Right ventricle myocardium superior (tissue), 1 donor: ENCODE measurements around the gene HYAL4. TPM values are rescaled to one million over a fixed set of nuclear protein-coding genes. Genes with fewer than 3 reads are reported as not detected.
A peak's percentile ranks its signal among the peaks of the same experiment; 100 is the strongest.
"Not testable (repeated sequence)": the region's sequence is repeated elsewhere in the genome, so short reads cannot be mapped to it uniquely, and the experiment has no call there.

ENCODE experiments used
- ATAC-seq: fragments of 200-7000 bp; cut with Tn5 transposase; one replicate; pipeline ENCODE4 v1.9.1; 2020; ENCODE audit warnings: mild to moderate bottlenecking; ENCODE audit not compliant: poor library complexity
- DNase-seq: peaks from one replicate; pipeline ENCODE4 v3.0.0-alpha.2; 2020
- intact Hi-C: fragments of 100-400 bp; cut with DNase I; formaldehyde crosslinking; loops from one replicate; pipeline ENCODE4 v1.11.2; 2022
- total RNA-seq: library from RNA; stranded (reverse); fragmentation: NEBNext Ultra II Directional; extraction: Animal tissue kit (Norgen Biotek cat#: 25700); gene quantifications from one replicate; pipeline ENCODE4 v1.2.1, GENCODE V29; 2021
- donor health status: DM: no; HTN: yes; CAD: no; lungs with severe emphysema.

Gene HYAL4
- total RNA-seq, 1 donor from 2014 or later, result not detected

- ATAC-seq, result no peak
- intact Hi-C loops, result no loop called here
- no peak for DNase-seq
Observed at GRCh38 chr7:123876557-123877256, 31.7 kb downstream of the HYAL4 start.

GRCh38 chr7:123879628-123880027 is 34.7 kb downstream of the HYAL4 start:
- DNase-seq (no peak), ATAC-seq (peak; percentile 56)
- intact Hi-C loops, result no loop called here

DNA sequence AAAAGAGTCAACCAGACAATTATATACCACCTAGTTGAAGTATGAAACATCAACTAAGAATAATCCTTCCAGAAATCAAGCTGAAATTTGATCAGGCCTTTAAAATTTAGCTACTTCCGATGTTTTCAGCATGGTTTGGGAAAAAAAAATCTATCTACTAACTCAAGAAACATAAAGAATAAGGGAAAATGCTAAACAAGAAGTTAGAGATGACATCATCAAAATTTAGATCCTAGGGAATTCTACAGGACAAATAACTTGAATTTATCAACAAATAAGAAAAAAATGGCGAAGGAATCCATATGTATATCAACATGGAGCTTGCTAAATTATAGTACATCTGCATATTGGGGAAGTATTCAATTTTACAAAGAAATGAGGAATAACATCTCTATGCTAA is 36.3 kb downstream of the HYAL4 start:
- intact Hi-C loops, result no loop called here
- ATAC-seq (no peak), DNase-seq (no peak)

GRCh38 chr7:123883154-123883553 is 38.2 kb downstream of the HYAL4 start:
- intact Hi-C loops, result no loop called here
- ATAC-seq (no peak), DNase-seq (no peak)

- ATAC-seq, result no peak
- intact Hi-C loops, result no loop called here
Observed at GRCh38 chr7:123888192-123888591, 43.2 kb downstream of the HYAL4 start.

GRCh38 chr7:123894753-123895152 is 49.8 kb downstream of the HYAL4 start:
- DNase-seq, intact Hi-C loops, ATAC-seq: not testable (repeated sequence)

More at GRCh38 chr7:123888192-123888591, 43.2 kb downstream of the HYAL4 start:
- DNase-seq, result no peak

DNA sequence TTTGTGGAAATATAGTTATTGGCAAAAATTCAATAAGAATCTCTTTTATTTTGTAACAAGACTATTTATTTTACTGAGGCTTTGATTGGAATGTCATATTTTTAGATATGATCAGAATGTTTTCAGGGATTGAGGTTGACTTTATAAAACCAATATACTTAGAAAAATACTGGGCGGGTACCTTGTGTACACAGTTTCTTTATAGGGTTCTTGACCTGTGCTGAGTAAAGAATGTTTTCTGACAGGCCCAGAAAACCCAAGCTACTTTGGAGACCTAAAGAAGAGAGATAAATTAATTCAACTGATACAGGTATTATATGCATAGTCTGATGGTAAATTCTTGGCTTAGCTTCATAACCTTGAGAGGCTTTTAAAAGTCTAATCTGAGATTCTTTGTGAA is 56.1 kb downstream of the HYAL4 start:
- intact Hi-C loops, result no loop called here
- ATAC-seq (no peak), DNase-seq (no peak)

GRCh38 chr7:123905714-123906113 is 60.7 kb downstream of the HYAL4 start:
- ATAC-seq, result no peak
- no peak for DNase-seq
- intact Hi-C loops, result no loop called here

GRCh38 chr7:123916240-123916724 is 71.3 kb downstream of the HYAL4 start:
- ATAC-seq (no peak), DNase-seq (no peak)
- intact Hi-C loops, result no loop called here

DNA sequence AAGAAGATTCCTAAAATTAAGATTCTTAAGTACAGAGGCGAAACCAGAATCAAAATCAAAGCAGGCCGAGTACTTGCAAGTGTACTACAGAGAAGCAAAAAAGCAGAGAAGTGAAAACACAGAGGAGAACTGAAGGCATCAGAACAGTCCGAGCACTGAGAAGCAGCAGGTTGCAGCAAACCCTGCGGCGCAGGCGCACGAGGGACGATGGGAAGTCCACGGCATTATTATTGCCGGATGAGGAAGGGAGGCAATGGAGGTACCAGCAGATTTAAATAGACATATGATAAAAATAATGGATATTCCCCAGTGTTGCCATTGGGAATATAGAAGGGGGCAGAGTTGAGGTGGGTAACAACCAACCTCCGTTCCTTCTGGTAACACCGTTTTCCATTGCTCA is 72.9 kb downstream of the HYAL4 start:
- DNase-seq (no peak), ATAC-seq (no peak)
- intact Hi-C loops, result no loop called here

DNA sequence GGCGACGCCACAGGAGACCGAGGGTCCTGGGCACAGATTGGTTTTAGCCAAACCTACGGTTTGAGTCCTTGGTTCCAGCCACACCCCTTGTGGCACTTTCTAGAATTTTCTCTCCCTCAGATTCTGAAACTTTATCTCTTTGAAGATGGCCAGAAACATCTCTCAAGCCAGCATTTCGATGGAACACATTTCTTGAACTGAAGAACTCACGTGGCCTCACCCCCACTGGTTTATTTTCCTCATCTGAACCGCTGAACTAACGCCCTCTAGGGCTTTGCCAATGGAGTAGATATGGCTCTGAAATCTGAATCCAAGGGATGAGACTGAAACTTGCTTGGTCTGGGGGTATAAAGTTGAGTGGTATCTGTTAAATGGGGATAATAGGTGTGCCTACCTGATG is 73.3 kb downstream of the HYAL4 start:
- DNase-seq (no peak), ATAC-seq (no peak)
- intact Hi-C loops, result no loop called here

- ATAC-seq (no peak), DNase-seq (no peak)
- intact Hi-C loops, result no loop called here
Observed at GRCh38 chr7:123923599-123923998, 78.6 kb downstream of the HYAL4 start.

DNA sequence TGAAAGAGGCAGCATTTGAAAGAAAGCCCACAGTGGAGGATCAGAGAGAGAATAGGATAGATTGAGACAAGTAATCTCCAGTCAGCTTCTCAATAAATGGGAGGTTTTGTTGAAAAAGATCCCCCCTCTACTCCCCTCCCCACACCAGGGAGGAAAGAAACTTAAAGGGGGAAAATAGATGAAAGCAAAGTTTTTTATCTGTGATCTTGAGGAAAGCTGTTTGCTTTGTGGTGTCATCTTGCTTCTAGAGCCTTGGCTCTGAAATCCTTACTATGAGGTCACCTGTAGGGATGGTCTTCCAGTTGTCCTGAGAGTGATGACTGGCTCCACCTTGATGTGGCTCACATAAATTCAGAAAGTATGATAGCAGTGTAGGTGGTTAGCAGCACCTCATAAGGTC is 80.0 kb downstream of the HYAL4 start, which contains the start of gene SPAM1:
Gene SPAM1, plus strand, starts transcription at position 301 of the 400 bp plus-strand sequence. CDS start 28,330 bp downstream, outside the sequence.
- no peak for ATAC-seq
- no peak for DNase-seq
- intact Hi-C loops, result no loop called here

Other genes with a start within 250 kb of the HYAL4 start
- gene ASB15, start 243.3 kb upstream of the HYAL4 start, total RNA-seq, result 78.6 TPM
- 511 TPM for gene LMOD2, start 189.3 kb upstream of the HYAL4 start, total RNA-seq
- gene WASL, start 96.2 kb upstream of the HYAL4 start, total RNA-seq, result 25.7 TPM
- gene SPAM1, start 80.1 kb downstream of the HYAL4 start, total RNA-seq, result not detected
- not detected for gene TMEM229A, start 187.9 kb downstream of the HYAL4 start, total RNA-seq